HepG2 (cell line): ENCODE measurements around the gene MBLAC2. TPM values are rescaled to one million over a fixed set of nuclear protein-coding genes. Genes with fewer than 3 reads are reported as not detected.

Source experiments
- CCAR2 ChIP-seq: fragments of 200-400 bp; formaldehyde crosslinking; optimal IDR thresholded peaks from 2 replicates; pipeline ENCODE3; 2018; ENCODE audit warnings: low read depth, mild to moderate bottlenecking, low read length, moderate library complexity
- ELK4 ChIP-seq: sonication (generic); formaldehyde crosslinking; IDR thresholded peaks from 2 replicates; pipeline ENCODE4 v1.9.0; 2021; ENCODE audit warnings: missing genetic modification reagents, borderline replicate concordance
- ETS1 ChIP-seq: sonication (generic); formaldehyde crosslinking; IDR thresholded peaks from 2 replicates; pipeline ENCODE4 v1.4.0; 2020; ENCODE audit warnings: missing genetic modification reagents
- KDM3A ChIP-seq: IDR thresholded peaks from 2 replicates; pipeline ENCODE4 v1.6.1; 2018; ENCODE audit warnings: low read depth, missing compliant biosample characterization
- MIER3 ChIP-seq: IDR thresholded peaks from 2 replicates; pipeline ENCODE4 v1.6.1; 2016; ENCODE audit warnings: missing compliant biosample characterization, borderline replicate concordance
- NFIC ChIP-seq: IDR thresholded peaks from 2 replicates; pipeline ENCODE4 v1.6.1; 2012; ENCODE audit warnings: mild to moderate bottlenecking, low read length, inconsistent platforms
- PITX1 ChIP-seq: sonication (generic); formaldehyde crosslinking; IDR thresholded peaks from 2 replicates; pipeline ENCODE4 v1.5.1; 2020; ENCODE audit warnings: mild to moderate bottlenecking, missing genetic modification reagents
- RNF2 ChIP-seq: fragments of 450-650 bp; conservative IDR thresholded peaks from 2 replicates; pipeline ENCODE4 v1.6.1; 2016; ENCODE audit warnings: low read depth
- SAP130 ChIP-seq: IDR thresholded peaks from 2 replicates; pipeline ENCODE4 v1.6.1; 2016; ENCODE audit warnings: low read depth
- SOX6 ChIP-seq, 2 experiments: fragments of 450-650 bp in 1 of 2; sonication (generic) in 1 of 2; formaldehyde crosslinking in 1 of 2; IDR thresholded peaks; 2 replicates each; pipeline versions ENCODE4 v1.4.0 to v1.6.1; 2017 to 2020; ENCODE audit warnings: antibody characterized with exemption in 1 of 2, mild to moderate bottlenecking in 1 of 2, missing genetic modification reagents in 1 of 2
- ZBTB7A ChIP-seq: sonication (generic); formaldehyde crosslinking; IDR thresholded peaks from 2 replicates; pipeline ENCODE4 v1.8.0; 2022; ENCODE audit warnings: mild to moderate bottlenecking, missing genetic modification reagents
- ZFP62 ChIP-seq: sonication (generic); formaldehyde crosslinking; IDR thresholded peaks from 2 replicates; pipeline ENCODE4 v1.4.0; 2020; ENCODE audit warnings: missing genetic modification reagents
- ZNF253 ChIP-seq: sonication (generic); formaldehyde crosslinking; IDR thresholded peaks from 2 replicates; pipeline ENCODE4 v1.8.0; 2022; ENCODE audit warnings: mild to moderate bottlenecking, missing genetic modification reagents, borderline replicate concordance
- ZNF281 ChIP-seq: sonication (generic); formaldehyde crosslinking; IDR thresholded peaks from 2 replicates; pipeline ENCODE4 v1.4.0; 2020; ENCODE audit warnings: missing genetic modification reagents, borderline replicate concordance
- ZNF343 ChIP-seq: sonication (generic); formaldehyde crosslinking; IDR thresholded peaks from 2 replicates; pipeline ENCODE4 v1.4.0; 2020; ENCODE audit warnings: mild to moderate bottlenecking, missing genetic modification reagents
- ZNF646 ChIP-seq: sonication (generic); formaldehyde crosslinking; IDR thresholded peaks from 2 replicates; pipeline ENCODE4 v1.9.0; 2021; ENCODE audit warnings: mild to moderate bottlenecking, missing genetic modification reagents
- ZNF792 ChIP-seq: IDR thresholded peaks from 2 replicates; pipeline ENCODE4 v1.6.1; 2016
- polyA plus RNA-seq, 8 experiments: library from polyadenylated mRNA; depleted of rRNA in 3 of 8; stranded (reverse) in 7 of 8; unstranded in 1 of 8; fragments of >200 nt; fragmentation: Illumina TruSeq in 4 of 8; extraction: Trizol in 4 of 8; gene quantifications; 2 replicates each; pipeline versions ENCODE4 v1.2.1 to v1.2.3, GENCODE V29; 2011 to 2016; ENCODE audit warnings: low read depth in 4 of 8, missing spikeins in 1 of 8, mixed read lengths in 1 of 8; ENCODE audit not compliant: insufficient read depth in 1 of 8
- total RNA-seq, 5 experiments: library from RNA; depleted of rRNA; stranded (reverse); fragments of >200 nt; fragmentation: Illumina TruSeq; extraction: Trizol; gene quantifications; 2 replicates each; pipeline ENCODE4 v1.2.3, GENCODE V29; 2016; ENCODE audit warnings: low read depth in 1 of 5

MBLAC2 gene
- total and polyA plus RNA-seq, 2 of the 13 experiments (the other 11 are each of a cell fraction or from before 2014, with no cell fraction given) = 2.9 to 4.1 TPM

GRCh38 chr5:90409318-90410177 is 65.0 kb downstream of the MBLAC2 start, which contains the start of gene CETN3 (continued):
- TF ChIP-seq ZBTB7A (CRISPR knock-in tag) (peak; percentile 46; the same call in 1 of the 2 replicates), SOX6 (IDR thresholded peaks at IDR 0.05) (no peak), SOX6 (CRISPR knock-in tag; IDR thresholded peaks at IDR 0.05) (peak; percentile 22; the same call in 1 of the 2 replicates), ZNF281 (CRISPR knock-in tag) (peak; percentile 29; the same call in 1 of the 2 replicates), ETS1 (CRISPR knock-in tag) (peak; percentile 70; the same call in 1 of the 2 replicates), ZNF343 (CRISPR knock-in tag) (no peak), ZFP62 (no peak), ELK4 (no peak), ZNF253 (CRISPR knock-in tag) (peak; percentile 70; the same call in 1 of the 2 replicates), ZNF792 (CRISPR knock-in tag) (peak; percentile 85), MIER3 (CRISPR knock-in tag) (peak; percentile 65; the same call in 1 of the 2 replicates), ZNF646 (CRISPR knock-in tag) (no peak), PITX1 (CRISPR knock-in tag) (peak; percentile 15; the same call in 1 of the 2 replicates), KDM3A (0 out of 2 replicates have a peak, but pooled peaks have one; percentile 47), NFIC (0 out of 2 replicates have a peak, but pooled peaks have one; percentile 13), CCAR2 (no peak), SAP130 (CRISPR knock-in tag) (peak; percentile 86), RNF2 (0 out of 2 replicates have a peak, but pooled peaks have one; percentile 59)
